GM19043 (cell line): Measurements from ENCODE around the gene PTGDS.

ENCODE experiments used
- ATAC-seq: cut with Tn5 transposase; IDR thresholded peaks from one replicate; pipeline ENCODE4 v1.9.1; 2021; ENCODE audit warnings: low read depth; ENCODE audit not compliant: unreplicated experiment

PTGDS gene

GRCh38 chr9:137007108-137007815 is 30.0 kb downstream of the PTGDS start:
- ATAC-seq, result no peak

DNA sequence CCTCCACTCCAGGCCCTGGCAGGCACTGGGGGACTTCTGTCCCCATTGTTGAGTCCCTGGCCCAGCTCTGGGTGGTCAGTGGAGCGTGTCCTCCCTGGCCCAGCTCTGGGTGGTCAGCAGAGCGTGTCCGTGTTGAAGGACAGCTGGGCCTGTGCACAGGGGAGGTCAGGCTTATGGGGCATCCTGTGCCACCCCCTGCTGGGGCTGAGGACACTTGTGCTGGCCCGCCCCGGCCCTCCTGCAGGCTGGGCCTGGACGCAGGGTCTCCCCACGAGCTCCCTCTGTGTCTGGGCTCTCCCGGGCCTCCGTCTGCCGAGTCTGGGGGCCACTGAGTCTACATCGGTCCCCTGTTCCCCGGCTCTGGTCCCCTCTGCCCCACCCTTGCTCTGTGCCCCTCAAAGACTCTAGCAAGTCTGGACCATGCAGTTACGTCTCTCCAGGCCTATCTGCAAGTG is 30.5 kb downstream of the PTGDS start:
- ATAC-seq, result no peak

- ATAC-seq, result no peak
Observed at GRCh38 chr9:137008312-137008711, 31.0 kb downstream of the PTGDS start.

DNA sequence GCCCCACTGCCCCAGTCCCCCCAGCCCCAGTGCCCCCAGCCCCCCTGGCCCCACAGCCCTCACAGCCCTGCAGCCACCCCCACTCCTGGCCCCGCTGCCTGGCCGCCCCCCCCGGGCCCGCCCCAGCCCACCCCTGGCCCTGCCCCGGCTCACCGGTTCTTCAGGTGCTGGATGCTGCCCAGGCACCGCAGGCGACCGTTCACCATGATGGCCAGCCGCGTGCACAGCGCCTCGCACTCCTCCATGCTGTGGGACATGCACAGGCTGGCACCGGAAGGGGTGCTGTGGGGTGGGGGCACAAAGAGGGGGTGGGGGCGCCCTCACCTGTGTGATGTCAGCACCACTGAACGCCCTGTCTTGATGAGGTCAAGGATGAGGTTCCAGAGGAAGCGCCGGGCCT is 31.9 kb downstream of the PTGDS start:
- ATAC-seq, result no peak

GRCh38 chr9:137009938-137010732 is 32.8 kb downstream of the PTGDS start:
- no peak for ATAC-seq

GRCh38 chr9:137011156-137011555 is 33.9 kb downstream of the PTGDS start:
- ATAC-seq, result no peak

GRCh38 chr9:137011907-137012675 is 34.8 kb downstream of the PTGDS start:
- ATAC-seq, result no peak

DNA sequence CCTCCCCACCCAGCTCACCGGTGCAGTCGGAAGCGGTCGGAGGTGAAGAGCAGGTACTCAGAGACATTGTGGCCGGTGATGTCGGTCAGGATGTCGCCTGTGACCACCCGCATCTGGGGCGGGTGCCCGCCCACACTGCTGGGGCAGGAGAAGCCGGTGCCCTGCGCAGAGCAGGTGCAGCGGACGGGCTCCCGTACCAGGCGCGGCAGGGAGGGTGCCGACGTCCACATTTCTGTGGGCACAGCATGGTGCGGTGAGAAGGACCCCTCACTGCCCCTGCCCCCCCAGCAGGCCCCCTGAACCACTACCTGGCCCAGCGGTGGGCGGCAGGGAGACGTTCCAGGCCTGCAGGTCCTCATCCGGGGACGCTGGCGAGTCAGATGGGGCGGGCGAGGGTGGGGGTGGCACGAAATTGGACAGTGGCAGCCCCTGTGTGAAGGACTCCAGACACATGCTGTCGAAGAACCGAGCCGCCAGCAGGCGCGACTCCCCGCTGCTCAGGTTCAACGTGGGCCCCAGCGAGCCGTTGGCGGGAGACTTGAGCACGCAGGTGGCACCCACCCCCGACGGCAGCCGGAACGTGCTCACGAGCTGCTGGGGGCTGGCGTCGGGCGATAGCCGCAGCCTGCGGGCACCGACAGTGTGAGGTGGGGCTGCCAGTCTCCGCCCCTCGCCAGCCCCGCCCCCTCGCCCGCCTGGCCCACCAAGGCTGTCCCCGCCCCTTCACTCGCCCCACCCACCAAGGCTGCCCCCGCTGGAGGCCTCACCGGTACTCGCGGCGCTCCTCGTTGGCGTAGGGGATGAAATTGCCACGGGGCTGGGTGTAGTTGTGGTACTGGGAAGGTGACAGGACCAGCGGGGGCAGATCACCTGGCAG is 35.6 kb downstream of the PTGDS start:
- no peak for ATAC-seq

DNA sequence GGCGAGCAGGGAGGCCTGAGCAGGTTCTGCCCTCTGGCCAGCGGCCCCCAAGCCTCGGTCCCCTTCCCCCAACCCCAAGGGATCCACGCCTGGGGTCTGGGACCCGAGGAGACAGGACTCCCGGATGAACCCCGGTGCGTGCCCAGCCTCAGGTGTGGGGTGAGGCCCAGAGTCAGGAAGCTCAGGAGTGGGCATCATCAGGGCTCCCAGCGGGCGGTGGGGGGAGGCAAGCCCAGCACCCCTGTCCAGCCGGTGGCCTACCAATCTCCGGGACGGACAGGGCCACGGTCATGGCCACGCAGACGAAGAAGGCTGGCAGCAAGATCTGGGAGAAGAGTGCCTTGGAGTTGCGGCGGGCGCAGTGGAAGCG is 36.3 kb downstream of the PTGDS start:
- ATAC-seq, result no peak

DNA sequence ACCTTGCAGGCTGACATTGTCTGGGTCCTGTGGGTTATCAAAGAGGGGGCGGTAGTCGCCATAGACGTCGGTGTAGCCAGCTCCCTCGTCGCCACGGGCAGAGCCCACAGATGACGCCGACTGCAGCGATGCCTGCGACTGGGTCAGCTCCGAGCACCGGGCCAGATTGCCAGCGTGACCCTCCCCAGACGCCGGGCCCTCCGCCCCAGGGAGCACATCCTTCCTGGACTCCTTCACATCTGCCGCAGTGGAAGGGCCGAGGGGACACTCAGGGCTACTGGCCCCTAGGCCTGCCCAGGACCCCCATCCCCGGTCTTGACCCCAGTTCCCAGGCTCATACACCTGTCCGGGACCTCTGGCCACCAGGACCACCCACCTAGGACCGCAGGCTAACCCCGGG is 36.9 kb downstream of the PTGDS start:
- no peak for ATAC-seq

- no peak for ATAC-seq
Observed at GRCh38 chr9:137014776-137015539, 37.7 kb downstream of the PTGDS start.

DNA sequence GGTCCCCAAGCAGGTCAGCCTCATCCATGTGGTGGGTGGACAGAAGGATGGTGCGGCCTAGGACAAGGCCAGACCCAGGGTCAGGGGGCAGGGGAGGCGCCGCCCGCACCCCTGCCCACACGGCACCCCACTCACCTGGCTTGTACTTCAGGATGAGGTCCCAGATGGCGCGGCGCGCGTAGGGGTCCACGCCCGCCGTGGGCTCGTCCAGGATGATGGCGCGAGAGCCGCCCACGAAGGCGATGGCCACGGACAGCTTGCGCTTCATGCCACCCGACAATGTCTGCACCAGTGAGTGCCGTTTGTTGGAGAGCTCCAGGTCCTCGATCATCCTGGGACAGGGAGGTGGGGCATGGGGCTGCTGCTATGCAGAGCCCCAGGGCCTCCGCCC is 38.2 kb downstream of the PTGDS start:
- ATAC-seq, result no peak

GRCh38 chr9:137015976-137016375 is 38.7 kb downstream of the PTGDS start:
- ATAC-seq, result no peak

- no peak for ATAC-seq
Observed at GRCh38 chr9:137016436-137016835, 39.1 kb downstream of the PTGDS start.

DNA sequence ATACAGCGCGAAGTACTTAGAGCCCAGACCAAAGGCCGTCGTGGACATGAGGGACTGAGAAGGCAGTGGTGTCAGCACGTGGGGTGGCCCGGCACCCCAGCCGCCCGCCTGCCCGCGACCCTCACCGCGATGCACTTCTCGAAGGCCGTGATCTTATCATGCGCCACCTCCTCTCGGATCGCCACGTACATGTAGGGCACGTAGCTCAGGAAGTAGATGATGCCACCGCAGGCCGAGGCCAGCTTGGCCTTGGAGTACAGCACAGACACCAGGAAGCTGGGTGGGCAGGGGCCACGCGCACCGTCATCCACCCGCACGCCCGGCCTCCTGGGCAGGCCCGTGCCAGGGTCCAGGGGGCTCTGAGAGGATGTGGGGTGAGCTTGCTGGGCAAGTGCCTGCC is 39.8 kb downstream of the PTGDS start:
- no peak for ATAC-seq

DNA sequence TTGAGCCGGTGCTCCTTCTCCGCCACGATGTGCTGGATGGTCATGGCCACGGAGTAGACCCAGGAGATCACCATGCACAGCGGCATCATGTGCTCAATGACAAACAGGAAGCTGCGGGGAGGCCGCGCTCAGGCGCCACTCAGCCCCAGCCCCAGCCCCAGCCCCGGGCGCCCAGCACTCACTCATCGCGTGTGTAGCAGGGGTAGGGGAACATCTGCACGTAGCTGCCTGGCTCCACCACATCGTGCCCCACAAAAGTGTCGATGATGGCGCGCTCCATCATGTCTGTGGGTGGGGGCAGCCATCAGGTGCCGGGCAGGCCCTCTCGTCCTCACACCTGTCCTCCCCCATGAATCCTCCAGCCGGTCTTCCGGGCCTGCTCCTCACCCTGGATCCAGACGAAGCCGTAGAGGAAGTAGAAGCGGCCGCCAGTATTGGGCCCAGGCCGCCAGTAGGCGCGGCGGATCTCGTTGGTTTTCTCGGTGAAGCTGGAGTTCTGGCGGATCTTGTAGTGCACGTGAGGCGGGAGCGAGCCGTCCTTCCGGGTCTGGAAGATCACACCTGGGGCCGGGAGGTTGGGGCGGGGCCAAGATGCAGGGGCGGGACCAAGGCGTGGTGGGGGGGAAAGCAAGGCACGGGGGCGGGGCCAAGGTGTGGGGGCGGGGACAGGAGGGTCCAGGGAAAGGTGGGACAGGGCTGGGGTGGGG is 40.6 kb downstream of the PTGDS start:
- no peak for ATAC-seq

DNA sequence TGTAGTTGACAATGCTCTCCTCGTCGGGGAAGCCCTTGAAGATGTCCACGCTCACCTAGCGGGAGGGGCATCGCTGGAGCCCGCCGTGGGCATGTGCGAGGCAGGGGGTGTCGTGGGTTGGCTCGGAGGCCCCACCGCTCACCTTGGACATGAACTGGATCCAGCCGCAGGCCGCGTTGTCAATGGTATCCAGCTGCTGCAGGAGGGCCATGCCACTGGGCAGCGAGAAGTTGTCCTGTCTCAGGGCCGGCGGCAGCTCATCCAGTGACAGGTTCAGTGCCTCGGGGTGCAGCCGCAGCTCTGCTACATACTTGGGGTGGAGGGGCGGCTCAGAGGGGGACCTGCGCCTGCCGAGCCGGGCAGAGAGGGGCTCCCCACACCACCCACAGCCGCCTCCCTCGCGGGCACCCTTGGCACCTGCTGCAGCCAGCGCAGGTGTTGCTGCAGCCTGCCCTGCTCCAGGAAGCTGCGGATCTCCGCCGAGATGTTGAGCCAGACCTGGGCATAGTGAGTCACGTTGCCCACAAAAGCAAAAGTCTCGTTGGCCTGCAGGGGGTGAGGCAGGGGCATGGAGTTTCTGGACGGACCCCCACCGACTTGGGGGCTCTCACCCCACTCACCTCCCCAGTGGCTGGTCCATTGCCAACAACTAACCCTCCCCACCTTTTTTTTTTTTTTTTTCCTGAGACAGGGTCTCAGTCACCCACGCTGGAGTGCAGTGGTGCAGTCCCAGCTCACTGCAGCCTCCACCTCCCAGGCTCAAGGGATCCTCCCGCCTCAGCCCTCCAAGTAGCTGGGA is 41.7 kb downstream of the PTGDS start:
- no peak for ATAC-seq
